ENCODE results near the gene KLF5.

The KLF5 gene

GRCh38 chr13:73106513-73107178 is 47.8 kb downstream of the KLF5 start:
- H3K4me3 ChIP-seq (ENCODE audit: low read depth, low read length), result no peak overlapping the region
- TF ChIP-seq CTCF (conservative IDR thresholded peaks at IDR 0.05; ENCODE audit: low read depth, low read length), result no peak
- DNase-seq (ENCODE audit: low read depth), result no peak

- no peak for TF ChIP-seq CTCF (conservative IDR thresholded peaks at IDR 0.05; ENCODE audit: low read depth, low read length)
- DNase-seq (ENCODE audit: low read depth), result no peak
Measured at GRCh38 chr13:73107481-73107880, 48.7 kb downstream of the KLF5 start.

GRCh38 chr13:73107970-73108369 is 49.2 kb downstream of the KLF5 start:
- H3K4me3 ChIP-seq (ENCODE audit: low read depth, low read length), result no peak overlapping the region
- no peak for DNase-seq (ENCODE audit: low read depth)
- TF ChIP-seq CTCF (conservative IDR thresholded peaks at IDR 0.05; ENCODE audit: low read depth, low read length), result no peak

More at GRCh38 chr13:73107481-73107880, 48.7 kb downstream of the KLF5 start:
- H3K4me3 ChIP-seq (ENCODE audit: low read depth, low read length), result no peak overlapping the region

- no peak for DNase-seq (ENCODE audit: low read depth)
Measured at GRCh38 chr13:73109288-73109899, 50.6 kb downstream of the KLF5 start.

GRCh38 chr13:73109969-73110368 is 51.2 kb downstream of the KLF5 start:
- no peak overlapping the region for H3K4me3 ChIP-seq (ENCODE audit: low read depth, low read length)
- DNase-seq (ENCODE audit: low read depth), result no peak
- no peak for TF ChIP-seq CTCF (conservative IDR thresholded peaks at IDR 0.05; ENCODE audit: low read depth, low read length)

More at GRCh38 chr13:73109288-73109899, 50.6 kb downstream of the KLF5 start:
- no peak for TF ChIP-seq CTCF (conservative IDR thresholded peaks at IDR 0.05; ENCODE audit: low read depth, low read length)
- no peak overlapping the region for H3K4me3 ChIP-seq (ENCODE audit: low read depth, low read length)

- no peak for TF ChIP-seq CTCF (conservative IDR thresholded peaks at IDR 0.05; ENCODE audit: low read depth, low read length)
- no peak overlapping the region for H3K4me3 ChIP-seq (ENCODE audit: low read depth, low read length)
- no peak for DNase-seq (ENCODE audit: low read depth)
Measured at GRCh38 chr13:73110814-73111213, 52.0 kb downstream of the KLF5 start.

GRCh38 chr13:73111331-73111730 is 52.5 kb downstream of the KLF5 start:
- TF ChIP-seq CTCF (conservative IDR thresholded peaks at IDR 0.05; ENCODE audit: low read depth, low read length), result no peak
- no peak overlapping the region for H3K4me3 ChIP-seq (ENCODE audit: low read depth, low read length)
- DNase-seq (ENCODE audit: low read depth), result no peak
